Activated CD4-positive, alpha-beta T cell treated with anti-CD3 and anti-CD28 coated beads, Interleukin-2, amount 10 ng/mL, durations not matched to agents 7 days and 5 days (primary cell): ENCODE measurements around the gene LYSMD2. TPM values are rescaled to one million over a fixed set of nuclear protein-coding genes. Genes with fewer than 3 reads are reported as not detected.
A peak's percentile ranks its signal among the peaks of the same experiment; 100 is the strongest.

ENCODE experiments used
- CTCF ChIA-PET: fragments of 350-600 bp; sonication (Branson Sonifier 250); formaldehyde crosslinking; loops from one replicate; lab custom pipeline; 2021; ENCODE audit warnings: antibody characterized with exemption; lab: Charles Lee
- POLR2A ChIA-PET: fragments of 350-600 bp; sonication (Branson Sonifier 250); formaldehyde crosslinking; loops from one replicate; lab custom pipeline; 2021; ENCODE audit warnings: antibody characterized with exemption; lab: Charles Lee
- DNase-seq: peaks from one replicate; pipeline ENCODE4 v3.0.0-alpha.2; 2020
- H3K27ac Mint-ChIP-seq: one replicate; pipeline ENCODE4 v1.8.0; 2021; ENCODE audit warnings: mild to moderate bottlenecking, moderate library complexity, mixed read lengths
- H3K27me3 Mint-ChIP-seq: one replicate; pipeline ENCODE4 v1.8.0; 2021; ENCODE audit warnings: mixed read lengths
- H3K36me3 Mint-ChIP-seq: one replicate; pipeline ENCODE4 v1.8.0; 2021; ENCODE audit warnings: low read depth, mixed read lengths
- H3K4me1 Mint-ChIP-seq: one replicate; pipeline ENCODE4 v1.8.0; 2021; ENCODE audit warnings: mixed read lengths
- H3K4me3 Mint-ChIP-seq: one replicate; pipeline ENCODE4 v1.8.0; 2021; ENCODE audit warnings: mild to moderate bottlenecking, moderate library complexity, mixed read lengths
- H3K9me3 Mint-ChIP-seq: one replicate; pipeline ENCODE4 v1.8.0; 2021; ENCODE audit warnings: mixed read lengths
- total RNA-seq, 2 experiments: library from RNA; stranded (reverse); gene quantifications; one replicate each; pipeline ENCODE4 v1.2.3, GENCODE V29; 2021

LYSMD2 gene
- total RNA-seq, 2 experiments from 2014 or later = 18.2 to 23.6 TPM

DNA sequence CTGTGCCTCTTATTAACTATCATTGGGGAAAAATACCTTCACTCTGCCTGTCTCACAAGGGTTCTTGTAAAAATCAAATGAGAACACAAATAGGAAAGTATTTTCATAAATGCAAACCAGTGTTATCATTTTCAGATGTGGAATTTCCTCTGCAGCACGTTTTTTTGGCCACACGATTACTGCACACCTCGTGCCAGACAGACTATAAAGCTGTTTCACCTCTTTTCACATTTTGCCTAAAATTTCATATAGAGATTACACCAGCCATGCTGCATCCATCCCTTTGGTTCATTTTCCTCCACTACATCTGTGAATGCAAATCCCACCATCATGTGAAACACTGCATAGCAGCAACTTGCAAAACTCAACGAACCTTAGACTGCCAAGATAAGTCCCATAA, 12.7 kb upstream of the LYSMD2 start:
- Mint-ChIP-seq H3K36me3 (peaks cover 18% of the 10 kb centered on the region), H3K4me1 (peaks cover 36% of the 10 kb centered on the region), H3K4me3 (peak overlapping the region; percentile 68), H3K27ac (no peak overlapping the region), H3K9me3 (peaks cover 9% of the 10 kb centered on the region), H3K27me3 (peaks cover 42% of the 10 kb centered on the region)
- ChIA-PET POLR2A (no interaction called here), CTCF (interaction anchor here (1.0 to 2.0 kb wide), 2 partner anchors 9 to 14 kb away, joined by 3 to 8 read pairs; partner anchors contain the start of gene LYSMD2)
- DNase-seq = no peak

DNA sequence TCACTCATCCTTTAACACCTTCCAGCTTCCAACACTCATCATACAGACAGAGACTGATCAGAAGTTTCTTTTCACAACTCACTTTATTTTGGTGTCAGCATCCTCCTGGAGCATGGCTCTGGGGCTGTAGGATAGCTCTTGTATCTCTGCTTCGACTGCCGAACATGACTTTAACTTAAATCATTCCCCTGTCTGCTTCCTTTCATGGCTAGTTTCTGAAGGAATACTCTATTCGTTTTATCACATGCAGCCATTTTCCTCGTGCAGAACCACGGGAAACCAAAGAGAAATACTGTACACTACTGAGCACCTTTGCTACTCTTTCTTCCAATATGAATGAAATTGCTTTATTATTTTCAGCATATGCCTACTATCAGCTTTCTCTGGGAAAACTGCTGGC, 11.9 kb upstream of the LYSMD2 start:
- Mint-ChIP-seq H3K9me3 (peaks cover 9% of the 10 kb centered on the region), H3K4me1 (peaks cover 31% of the 10 kb centered on the region), H3K36me3 (peaks cover 16% of the 10 kb centered on the region), H3K27me3 (peaks cover 47% of the 10 kb centered on the region), H3K27ac (no peak overlapping the region), H3K4me3 (no peak overlapping the region)
- ChIA-PET POLR2A (no interaction called here), CTCF (no interaction called here)
- DNase-seq = no peak

DNA sequence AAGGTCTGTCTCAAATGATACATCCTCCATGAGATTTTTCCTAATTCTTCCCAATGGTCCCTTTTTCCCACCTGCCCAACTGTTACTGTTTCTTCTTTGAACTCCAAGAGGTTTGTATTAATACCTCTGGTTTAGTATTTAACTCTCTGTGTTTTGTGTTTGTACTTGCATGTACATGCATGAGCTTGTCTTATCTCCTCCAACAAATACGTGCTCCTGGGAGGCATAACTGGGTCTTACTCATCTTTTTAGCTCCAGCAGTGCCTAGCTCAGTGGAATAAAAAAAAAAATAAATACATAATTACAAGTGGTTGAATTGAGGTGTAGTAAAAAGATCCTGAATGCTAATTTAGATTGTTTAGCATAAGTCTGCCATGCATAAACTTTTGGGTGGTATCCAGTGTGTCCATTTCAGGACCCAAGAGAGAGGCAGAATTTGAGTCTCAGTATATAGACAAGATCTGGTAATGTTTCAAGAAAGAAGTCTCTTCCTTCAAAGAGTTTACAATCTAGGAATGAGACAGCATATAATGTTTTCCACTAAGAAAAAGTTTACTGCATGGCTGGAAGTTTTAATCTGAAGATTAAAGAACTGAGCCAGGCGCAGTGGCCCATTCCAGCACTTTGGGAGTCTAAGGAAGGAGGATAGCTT, 1.7 kb upstream of the LYSMD2 start:
- peaks cover 38% of the 10 kb centered on the region for H3K4me1 Mint-ChIP-seq
- ChIA-PET CTCF (interaction anchor here (0.8 kb wide), 1 partner anchor 106 kb away, joined by 3 read pairs; no protein-coding TSS in a partner anchor), POLR2A (no interaction called here)
- H3K4me3 Mint-ChIP-seq = peak overlapping the region; percentile 74
- peaks cover 6% of the 10 kb centered on the region for H3K27me3 Mint-ChIP-seq
- no peak for DNase-seq
- peaks cover 5% of the 10 kb centered on the region for H3K36me3 Mint-ChIP-seq
- no peaks in the 10 kb centered on the region for H3K9me3 Mint-ChIP-seq
- H3K27ac Mint-ChIP-seq = no peak overlapping the region

DNA sequence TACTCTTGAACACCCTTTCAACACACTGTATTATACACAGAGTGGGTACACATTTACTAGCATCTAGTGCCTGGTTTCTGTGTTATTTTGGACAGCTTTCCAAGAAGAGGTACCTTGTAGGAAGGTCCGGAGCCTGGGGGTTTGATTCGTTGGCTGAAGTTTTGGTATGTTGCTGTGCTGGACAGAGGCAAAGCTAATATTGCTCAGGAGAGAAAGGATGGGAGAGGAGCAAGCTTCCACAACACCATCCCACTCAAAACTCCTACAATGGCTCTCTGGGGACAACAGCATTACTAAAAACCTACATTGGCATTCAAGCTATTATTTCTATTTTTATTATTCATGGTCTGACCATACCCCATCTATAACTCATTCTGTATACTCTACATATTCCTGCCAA, 1.1 kb upstream of the LYSMD2 start:
- peaks cover under 1% of the 10 kb centered on the region for H3K27me3 Mint-ChIP-seq
- peak overlapping the region; percentile 81 for H3K27ac Mint-ChIP-seq
- ChIA-PET POLR2A (interaction anchor here (0.6 kb wide), 1 partner anchor 268 kb away, joined by 7 read pairs; no protein-coding TSS in a partner anchor), CTCF (interaction anchor here (0.8 to 1.4 kb wide), 2 partner anchors 9 to 106 kb away, joined by 3 to 6 read pairs; no protein-coding TSS in a partner anchor)
- H3K36me3 Mint-ChIP-seq = peaks cover 8% of the 10 kb centered on the region
- H3K4me1 Mint-ChIP-seq = peaks cover 43% of the 10 kb centered on the region
- peak overlapping the region; percentile 74 for H3K4me3 Mint-ChIP-seq
- no peaks in the 10 kb centered on the region for H3K9me3 Mint-ChIP-seq
- DNase-seq = no peak

DNA sequence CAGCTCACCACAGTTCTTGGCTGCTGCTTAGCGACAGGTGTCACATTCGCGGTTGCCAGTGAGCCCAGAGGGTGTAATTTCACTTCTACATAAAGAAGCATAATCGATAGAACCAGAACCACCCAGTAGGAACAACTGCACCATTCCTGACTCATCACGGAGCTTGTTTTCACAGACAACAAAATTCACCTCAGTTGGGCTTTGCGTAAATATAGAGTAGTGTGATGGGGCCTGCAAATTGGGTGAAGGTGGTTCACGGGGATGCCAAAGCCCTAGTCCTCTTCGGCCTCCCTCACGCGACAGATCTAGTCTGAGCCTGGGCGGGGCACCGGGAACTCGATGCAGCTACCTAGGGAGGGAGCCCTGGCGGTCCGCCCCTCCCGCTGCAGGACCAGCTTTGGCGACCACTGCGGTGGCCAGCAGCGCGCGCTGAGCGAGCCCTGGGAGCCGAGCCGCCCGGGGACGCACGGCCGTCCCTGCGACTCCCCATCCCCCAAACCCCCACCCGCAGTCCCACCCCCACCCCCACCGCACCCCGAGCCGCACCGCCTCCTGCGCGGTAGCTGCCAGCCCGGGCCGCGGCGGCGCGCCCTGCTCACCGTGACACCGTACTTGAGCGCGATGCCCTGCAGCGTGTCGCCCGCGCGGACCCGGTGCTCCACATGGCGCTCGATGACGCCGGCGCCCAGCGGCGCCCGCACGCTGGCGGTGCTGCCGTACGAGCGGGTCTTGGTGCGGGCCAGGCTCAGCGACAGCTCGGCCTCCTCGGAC, 519 bp downstream of the LYSMD2 start:
- H3K9me3 Mint-ChIP-seq = no peaks in the 10 kb centered on the region
- H3K27ac Mint-ChIP-seq = peak overlapping the region; percentile 89
- CTCF ChIA-PET = interaction anchor here (0.6 to 2.0 kb wide), 10 partner anchors 8 to 503 kb away, joined by 3 to 8 read pairs (median 4); partner anchors contain the start of genes DMXL2 and TMOD2
- peak overlapping the region; percentile 88 for H3K4me3 Mint-ChIP-seq
- H3K4me1 Mint-ChIP-seq = peaks cover 59% of the 10 kb centered on the region
- H3K36me3 Mint-ChIP-seq = peaks cover 19% of the 10 kb centered on the region
- no peaks in the 10 kb centered on the region for H3K27me3 Mint-ChIP-seq
- POLR2A ChIA-PET = interaction anchor here (1.0 kb wide), 1 partner anchor 20 kb away, joined by 4 read pairs; no protein-coding TSS in a partner anchor
- peak; percentile 60 for DNase-seq

DNA sequence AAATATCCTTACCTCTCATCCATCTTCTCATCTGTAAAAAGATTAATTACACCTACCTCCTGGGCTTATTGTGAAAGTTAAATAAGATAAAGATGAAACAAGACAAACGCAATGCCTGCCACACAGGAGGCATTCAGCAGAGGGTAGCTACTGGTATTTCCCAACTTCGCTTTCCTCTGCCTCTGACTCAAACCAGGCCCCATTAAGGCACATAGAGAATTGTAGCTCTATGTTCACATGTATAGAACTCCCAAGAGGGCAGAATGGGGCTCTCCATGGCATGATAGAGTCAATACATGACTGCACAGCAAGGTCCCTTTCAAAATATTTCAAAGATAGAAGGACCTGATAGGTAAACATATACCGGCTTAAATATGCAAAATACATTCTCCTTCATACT, 1.4 kb downstream of the LYSMD2 start:
- CTCF ChIA-PET = interaction anchor here (1.0 to 2.0 kb wide), 5 partner anchors 11 to 114 kb away, joined by 3 to 8 read pairs (median 5); partner anchors contain the start of genes DMXL2 and TMOD2
- Mint-ChIP-seq H3K36me3 (peaks cover 22% of the 10 kb centered on the region), H3K4me1 (peaks cover 68% of the 10 kb centered on the region), H3K4me3 (peak overlapping the region; percentile 88), H3K27ac (peak overlapping the region; percentile 89), H3K27me3 (no peaks in the 10 kb centered on the region), H3K9me3 (no peaks in the 10 kb centered on the region)
- POLR2A ChIA-PET = interaction anchor here (0.6 kb wide), 1 partner anchor 34 kb away, joined by 3 read pairs; no protein-coding TSS in a partner anchor
- no peak for DNase-seq

DNA sequence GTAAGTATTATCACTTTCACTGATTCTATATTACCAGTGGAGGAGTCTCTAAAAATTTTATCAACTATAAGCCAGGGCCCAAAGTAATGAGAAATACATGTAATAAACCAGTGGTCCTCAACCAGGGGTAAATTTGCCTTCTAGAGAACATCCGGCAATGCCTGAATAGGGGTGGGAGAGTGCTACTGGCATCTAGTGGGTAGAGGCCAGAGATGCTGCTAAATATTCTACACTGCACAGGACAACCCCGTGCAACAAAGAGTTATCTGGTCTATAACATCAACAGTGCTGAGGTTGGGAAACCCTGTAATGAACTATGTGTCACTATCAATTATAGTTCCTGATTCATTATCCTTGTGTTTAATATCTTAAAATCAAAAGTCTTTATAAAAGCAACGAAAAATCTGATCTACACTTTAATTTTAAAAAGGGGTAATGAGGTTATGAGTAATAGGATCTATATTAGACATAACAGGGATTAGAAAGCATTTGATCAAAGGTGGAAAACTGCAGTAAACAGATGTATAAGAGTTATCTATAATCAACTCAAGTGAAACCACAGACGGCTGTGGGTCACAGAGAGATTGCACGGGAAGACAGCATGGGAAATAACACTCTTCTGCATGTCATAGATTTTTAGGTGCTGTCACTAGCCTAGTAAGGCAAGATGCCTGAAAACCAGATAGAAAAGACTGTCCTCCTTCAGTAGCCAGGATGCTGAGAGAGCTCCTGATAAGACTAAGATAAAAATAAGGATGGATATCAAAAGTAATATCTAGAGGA, 2.0 kb downstream of the LYSMD2 start:
- H3K4me1 Mint-ChIP-seq = peaks cover 74% of the 10 kb centered on the region
- ChIA-PET CTCF (interaction anchor here (1.0 to 2.0 kb wide), 4 partner anchors 12 to 113 kb away, joined by 3 to 8 read pairs (median 4); partner anchors contain the start of genes DMXL2 and TMOD2), POLR2A (interaction anchor here (0.6 kb wide), 1 partner anchor 35 kb away, joined by 3 read pairs; no protein-coding TSS in a partner anchor)
- peaks cover 27% of the 10 kb centered on the region for H3K36me3 Mint-ChIP-seq
- H3K27ac Mint-ChIP-seq = peak overlapping the region; percentile 89
- no peaks in the 10 kb centered on the region for H3K27me3 Mint-ChIP-seq
- H3K4me3 Mint-ChIP-seq = peak overlapping the region; percentile 88
- DNase-seq = peak; percentile 43
- no peaks in the 10 kb centered on the region for H3K9me3 Mint-ChIP-seq

DNA sequence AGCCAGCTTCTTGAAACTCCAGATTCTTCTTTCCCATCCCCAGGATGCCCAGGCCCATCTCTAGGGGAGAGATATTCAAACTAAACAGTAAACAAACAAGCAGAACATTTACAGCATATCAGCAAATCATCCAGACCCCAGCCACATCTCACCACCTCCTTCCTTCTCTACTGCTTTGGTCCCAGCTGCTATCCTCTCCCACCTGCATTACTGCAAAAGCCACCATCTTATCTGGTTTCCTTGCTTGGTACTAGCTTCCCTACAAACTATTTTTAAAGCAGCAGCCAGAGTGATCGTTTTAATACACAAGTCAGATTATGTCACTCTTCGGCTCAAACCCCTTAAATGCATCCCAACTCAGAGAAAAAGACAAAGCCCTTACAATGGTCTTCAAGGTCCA, 4.8 kb downstream of the LYSMD2 start:
- CTCF ChIA-PET = no interaction called here

DNA sequence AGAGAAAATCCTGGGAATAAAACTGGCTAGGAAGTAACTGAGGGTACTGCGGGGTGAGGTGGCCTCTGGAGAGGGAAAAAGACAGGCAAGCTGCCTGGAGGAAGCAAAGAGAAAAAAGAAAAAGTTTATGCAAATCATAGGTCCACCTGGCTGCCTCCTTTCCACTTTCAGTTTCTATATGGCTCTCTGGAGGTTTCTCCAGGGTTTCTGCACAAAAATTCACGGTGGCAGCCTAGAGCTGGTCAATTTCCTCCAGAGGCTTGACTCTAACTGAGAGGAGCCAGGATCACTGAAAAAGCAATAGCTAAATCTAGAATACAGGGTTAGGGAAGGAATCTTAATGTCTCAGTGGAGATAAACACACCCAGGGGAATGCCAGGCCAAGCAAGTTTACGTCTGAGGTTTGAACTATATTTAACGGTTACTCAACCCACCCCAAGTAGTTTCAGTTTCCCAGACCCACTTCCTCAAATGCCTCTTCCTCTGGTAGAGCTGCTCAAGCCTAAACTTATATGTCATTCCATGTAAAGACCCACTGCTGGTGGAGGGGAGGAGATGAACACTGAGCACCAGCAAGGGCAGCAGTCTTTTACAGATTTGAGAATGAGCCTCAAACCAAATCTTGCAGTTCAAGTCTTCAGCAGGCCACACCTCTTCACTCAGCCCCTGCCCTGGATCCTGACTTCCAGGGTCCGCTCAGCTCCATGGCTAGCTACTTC, 5.7 kb downstream of the LYSMD2 start:
- Mint-ChIP-seq H3K4me3 (peak overlapping the region; percentile 76), H3K36me3 (peaks cover 29% of the 10 kb centered on the region), H3K4me1 (peaks cover 72% of the 10 kb centered on the region), H3K9me3 (no peaks in the 10 kb centered on the region), H3K27me3 (no peaks in the 10 kb centered on the region), H3K27ac (peak overlapping the region; percentile 95)
- POLR2A ChIA-PET = no interaction called here
- DNase-seq = peak; percentile 53
- CTCF ChIA-PET = interaction anchor here (0.5 to 1.2 kb wide), 2 partner anchors 25 to 84 kb away, joined by 3 read pairs; no protein-coding TSS in a partner anchor

More for the DNA sequence above, 4.8 kb downstream of the LYSMD2 start:
- Mint-ChIP-seq H3K9me3 (no peaks in the 10 kb centered on the region), H3K4me3 (peak overlapping the region; percentile 1), H3K36me3 (peaks cover 28% of the 10 kb centered on the region), H3K27me3 (no peaks in the 10 kb centered on the region), H3K27ac (peak overlapping the region; percentile 95), H3K4me1 (peaks cover 67% of the 10 kb centered on the region)
- POLR2A ChIA-PET = interaction anchor here (0.6 kb wide), 1 partner anchor 116 kb away, joined by 3 read pairs; no protein-coding TSS in a partner anchor
- DNase-seq = no peak

DNA sequence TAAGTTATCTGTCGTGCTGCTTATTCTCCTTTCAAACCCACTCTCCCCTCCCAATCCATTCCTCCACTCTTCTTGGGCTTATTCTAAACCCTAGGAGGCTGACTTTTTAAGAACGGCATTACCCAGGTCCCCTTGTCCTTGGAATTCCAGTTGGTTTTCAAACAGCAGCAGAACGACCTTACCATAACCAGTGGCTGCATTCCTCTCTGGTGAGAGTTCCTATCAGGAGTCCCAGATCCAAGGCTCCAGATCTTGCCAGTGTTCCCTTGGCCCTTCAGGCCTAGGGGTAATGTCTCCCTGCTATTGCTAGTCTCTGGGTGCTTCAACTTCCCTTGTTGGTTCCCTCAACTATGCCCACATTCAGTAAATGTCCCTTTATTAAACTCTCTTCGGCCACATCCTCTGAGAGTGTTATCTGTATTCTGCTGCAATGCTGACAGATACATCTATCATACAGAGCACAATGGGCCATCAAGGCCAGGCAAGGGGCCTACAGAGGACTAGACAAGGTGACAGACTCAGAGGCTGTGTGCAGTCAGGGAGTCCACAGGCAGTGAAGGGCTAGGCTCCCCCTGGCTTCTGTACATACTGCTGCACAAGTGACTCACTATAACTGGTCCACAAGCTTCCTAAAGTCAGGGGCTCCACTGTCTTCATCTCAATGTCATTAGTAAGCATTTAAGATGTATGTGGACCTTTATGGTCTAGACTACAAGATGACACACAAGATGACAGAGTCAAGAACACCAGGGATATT, 10.1 kb downstream of the LYSMD2 start:
- no peak for DNase-seq
- H3K9me3 Mint-ChIP-seq = no peaks in the 10 kb centered on the region
- H3K4me3 Mint-ChIP-seq = no peak overlapping the region
- no peaks in the 10 kb centered on the region for H3K27me3 Mint-ChIP-seq
- no peak overlapping the region for H3K27ac Mint-ChIP-seq
- peaks cover 46% of the 10 kb centered on the region for H3K4me1 Mint-ChIP-seq
- ChIA-PET CTCF (no interaction called here), POLR2A (no interaction called here)
- H3K36me3 Mint-ChIP-seq = peaks cover 23% of the 10 kb centered on the region
